HG02759 (cell line): ENCODE results near the gene FYB1.
"Not testable (repeated sequence)": the region's sequence is repeated elsewhere in the genome, so short reads cannot be mapped to it uniquely, and the experiment has no call there.

ENCODE experiments used
- ATAC-seq: cut with Tn5 transposase; IDR thresholded peaks from one replicate; pipeline ENCODE4 v1.9.1; 2021; ENCODE audit warnings: mild to moderate bottlenecking, moderate library complexity; ENCODE audit not compliant: unreplicated experiment

FYB1 gene, protein sequence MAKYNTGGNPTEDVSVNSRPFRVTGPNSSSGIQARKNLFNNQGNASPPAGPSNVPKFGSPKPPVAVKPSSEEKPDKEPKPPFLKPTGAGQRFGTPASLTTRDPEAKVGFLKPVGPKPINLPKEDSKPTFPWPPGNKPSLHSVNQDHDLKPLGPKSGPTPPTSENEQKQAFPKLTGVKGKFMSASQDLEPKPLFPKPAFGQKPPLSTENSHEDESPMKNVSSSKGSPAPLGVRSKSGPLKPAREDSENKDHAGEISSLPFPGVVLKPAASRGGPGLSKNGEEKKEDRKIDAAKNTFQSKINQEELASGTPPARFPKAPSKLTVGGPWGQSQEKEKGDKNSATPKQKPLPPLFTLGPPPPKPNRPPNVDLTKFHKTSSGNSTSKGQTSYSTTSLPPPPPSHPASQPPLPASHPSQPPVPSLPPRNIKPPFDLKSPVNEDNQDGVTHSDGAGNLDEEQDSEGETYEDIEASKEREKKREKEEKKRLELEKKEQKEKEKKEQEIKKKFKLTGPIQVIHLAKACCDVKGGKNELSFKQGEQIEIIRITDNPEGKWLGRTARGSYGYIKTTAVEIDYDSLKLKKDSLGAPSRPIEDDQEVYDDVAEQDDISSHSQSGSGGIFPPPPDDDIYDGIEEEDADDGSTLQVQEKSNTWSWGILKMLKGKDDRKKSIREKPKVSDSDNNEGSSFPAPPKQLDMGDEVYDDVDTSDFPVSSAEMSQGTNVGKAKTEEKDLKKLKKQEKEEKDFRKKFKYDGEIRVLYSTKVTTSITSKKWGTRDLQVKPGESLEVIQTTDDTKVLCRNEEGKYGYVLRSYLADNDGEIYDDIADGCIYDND

GRCh38 chr5:39219437-39219836, at the start of gene FYB1:
FYB1 (minus strand) TSS chr5:39219563; CDS start chr5:39202960, 16,603 bp downstream.
- no peak for ATAC-seq

GRCh38 chr5:39267186-39267585, 47.8 kb upstream of the FYB1 start:
- ATAC-seq: no peak

GRCh38 chr5:39266442-39266841, 47.1 kb upstream of the FYB1 start:
- ATAC-seq: no peak

GRCh38 chr5:39264528-39264927, 45.2 kb upstream of the FYB1 start:
- ATAC-seq: peak; percentile 90

DNA sequence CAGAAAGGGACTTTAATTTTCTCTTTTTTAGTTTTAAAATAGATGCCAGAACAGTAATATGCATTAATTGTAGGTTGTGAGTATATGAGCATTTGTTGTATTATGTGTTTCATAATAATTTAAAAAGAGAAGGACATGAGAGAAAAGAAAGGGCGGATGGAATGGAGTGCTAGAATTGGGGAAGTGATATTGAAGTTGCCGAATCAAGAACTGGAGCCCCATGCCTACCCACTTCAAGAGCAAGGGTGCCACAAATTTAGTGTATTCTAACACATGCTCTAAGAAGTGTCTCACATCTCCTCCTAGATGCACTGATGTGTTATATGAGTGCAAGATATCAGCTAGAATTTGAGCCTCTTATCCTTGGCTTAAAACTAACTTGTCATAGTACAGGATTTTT, 43.6 kb upstream of the FYB1 start:
- no peak for ATAC-seq

GRCh38 chr5:39260095-39260494, 40.7 kb upstream of the FYB1 start:
- ATAC-seq: no peak

- ATAC-seq: no peak
Observed at GRCh38 chr5:39257554-39257953, 38.2 kb upstream of the FYB1 start.

DNA sequence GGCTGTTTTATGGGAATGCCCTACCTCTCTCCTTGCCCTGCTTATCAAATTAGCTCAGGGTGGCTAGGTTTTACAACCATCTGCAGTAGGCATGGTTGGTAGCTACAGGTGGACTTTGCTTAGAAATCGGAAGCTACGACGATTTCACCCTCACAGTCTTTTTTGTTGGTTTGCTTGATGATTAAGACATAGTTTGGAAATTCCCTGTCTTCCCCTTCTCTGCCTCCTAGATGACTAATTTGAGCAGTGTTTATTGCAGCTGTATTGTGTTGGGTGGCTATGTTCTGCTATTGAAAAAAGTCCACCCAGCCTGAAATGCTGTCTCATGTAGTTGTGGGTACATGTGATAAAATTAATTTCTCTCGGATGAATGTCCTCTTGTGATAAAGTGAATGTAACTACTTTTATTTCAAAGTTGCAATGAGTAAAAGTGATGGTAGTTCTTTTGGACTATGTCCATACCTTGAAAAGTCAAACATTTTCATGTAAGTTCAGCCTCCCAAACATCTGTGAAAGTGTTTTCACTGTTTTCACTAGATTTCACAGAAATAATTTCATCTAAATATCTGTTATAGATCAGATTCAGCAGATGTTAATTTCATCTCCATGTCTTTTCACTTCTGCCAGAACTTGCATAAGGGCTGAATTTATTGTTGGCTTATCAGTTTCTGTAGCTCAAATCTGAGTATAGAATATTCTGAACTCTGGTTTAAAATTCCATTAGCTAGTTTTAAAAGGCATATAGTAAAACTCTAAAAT, 37.3 kb upstream of the FYB1 start:
- peak; percentile 63 for ATAC-seq

GRCh38 chr5:39255406-39255805, 36.0 kb upstream of the FYB1 start:
- no peak for ATAC-seq

DNA sequence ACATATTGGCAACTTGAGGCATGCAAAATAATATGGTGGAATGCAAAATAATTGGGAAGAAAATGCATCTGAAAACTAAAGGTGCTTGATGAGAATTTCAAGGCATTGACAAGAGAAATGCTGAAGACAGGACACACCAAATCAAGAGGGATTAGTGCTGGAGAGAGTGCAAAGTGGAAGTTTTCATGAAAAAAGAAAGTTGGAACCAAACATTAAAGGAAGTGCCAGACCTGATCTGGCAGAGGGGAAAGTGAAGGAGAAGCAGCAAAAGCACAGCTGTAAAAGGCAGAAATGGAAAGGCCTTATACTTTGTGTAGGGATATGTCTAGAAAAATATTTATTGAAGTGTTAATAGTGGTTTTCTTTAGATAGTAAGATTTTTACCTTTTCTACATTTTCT, 35.3 kb upstream of the FYB1 start:
- ATAC-seq: no peak

GRCh38 chr5:39253196-39253595, 33.8 kb upstream of the FYB1 start:
- no peak for ATAC-seq

DNA sequence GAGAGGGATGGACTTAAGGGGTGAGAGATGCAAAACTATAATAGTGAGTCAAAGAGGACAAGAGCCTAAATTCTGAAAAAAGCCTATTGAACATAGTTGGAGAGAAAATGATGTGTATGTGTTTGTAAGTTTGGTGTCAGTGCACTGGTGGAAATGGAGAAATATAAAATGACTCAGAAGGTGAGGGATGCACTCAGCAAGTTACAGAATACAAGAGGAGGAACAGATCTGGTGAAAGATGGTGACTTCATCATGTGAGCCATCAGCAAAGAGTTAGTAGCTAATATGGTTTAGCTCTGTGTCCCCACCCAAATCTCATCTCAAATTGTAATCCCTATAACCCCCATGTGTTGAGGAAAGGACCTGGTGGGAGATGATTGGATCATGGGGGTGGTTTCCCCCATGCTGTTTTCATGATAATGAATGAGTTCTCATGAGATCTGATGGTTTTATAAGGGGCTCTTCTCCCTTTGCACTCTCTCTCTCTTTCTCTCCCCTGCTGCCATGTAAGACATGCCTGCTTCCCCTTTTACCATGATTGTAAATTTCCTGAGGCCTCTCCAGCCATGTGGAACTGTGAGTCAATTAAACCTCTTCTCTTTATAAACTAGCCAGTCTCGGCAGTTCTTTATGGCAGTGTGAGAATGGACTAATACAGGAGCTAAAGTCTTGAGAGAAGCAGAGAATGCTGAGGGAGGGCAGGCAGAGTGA, 30.4 kb upstream of the FYB1 start:
- ATAC-seq: no peak

DNA sequence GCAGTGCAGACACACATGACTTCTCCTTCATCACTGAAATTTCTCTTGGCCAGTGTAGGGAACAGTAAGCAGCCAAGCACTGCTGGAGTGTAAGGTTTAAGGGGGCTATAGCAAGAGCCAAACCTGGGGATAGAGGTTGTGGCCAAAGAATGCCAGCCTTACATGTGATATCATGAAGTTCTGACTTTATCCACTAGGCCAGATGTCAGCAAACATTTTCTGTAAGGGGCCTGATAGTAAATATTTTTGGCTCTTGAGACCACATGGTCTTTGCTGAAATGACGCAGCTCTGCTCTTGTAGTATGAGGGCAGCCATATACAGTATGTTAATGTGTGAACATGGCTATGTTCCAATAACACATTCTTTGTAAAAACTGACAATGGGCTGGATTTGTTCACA, 29.7 kb upstream of the FYB1 start:
- no peak for ATAC-seq

GRCh38 chr5:39240750-39241149, 21.4 kb upstream of the FYB1 start:
- ATAC-seq: no peak

DNA sequence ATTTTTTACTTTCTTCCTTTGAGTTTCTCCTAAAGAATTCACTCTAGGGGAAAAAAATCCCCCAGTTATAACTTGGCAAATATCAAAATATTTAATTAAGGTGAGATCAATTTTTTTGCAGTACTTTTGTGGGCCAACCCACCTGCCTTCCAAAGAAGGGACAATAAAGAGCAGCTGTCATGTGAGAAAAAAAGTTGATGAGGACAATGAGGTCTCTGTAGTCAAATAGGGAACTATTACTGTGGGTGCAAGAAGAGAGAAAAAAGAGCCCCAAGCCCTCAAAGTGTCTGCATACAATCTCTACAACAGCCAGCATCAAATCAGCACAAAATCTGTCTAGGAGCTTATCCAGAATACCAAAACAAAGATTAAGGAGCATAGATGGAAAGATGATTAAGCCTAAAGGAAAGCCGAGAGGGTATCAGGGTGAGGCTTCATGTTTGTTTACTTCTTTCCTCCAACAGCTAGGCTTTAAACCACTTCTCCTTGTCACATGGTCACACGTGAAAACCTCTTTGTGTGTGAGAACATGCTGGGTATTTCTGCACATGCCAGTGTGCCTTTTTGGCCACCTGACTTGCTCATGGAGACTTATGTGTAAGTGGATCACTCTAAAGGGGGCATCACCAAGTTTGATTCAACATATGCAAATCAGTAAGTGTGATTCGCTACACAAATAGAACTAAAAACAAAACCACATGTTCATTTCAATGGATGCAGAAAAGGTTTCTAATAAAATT, 19.2 kb upstream of the FYB1 start:
- no peak for ATAC-seq

DNA sequence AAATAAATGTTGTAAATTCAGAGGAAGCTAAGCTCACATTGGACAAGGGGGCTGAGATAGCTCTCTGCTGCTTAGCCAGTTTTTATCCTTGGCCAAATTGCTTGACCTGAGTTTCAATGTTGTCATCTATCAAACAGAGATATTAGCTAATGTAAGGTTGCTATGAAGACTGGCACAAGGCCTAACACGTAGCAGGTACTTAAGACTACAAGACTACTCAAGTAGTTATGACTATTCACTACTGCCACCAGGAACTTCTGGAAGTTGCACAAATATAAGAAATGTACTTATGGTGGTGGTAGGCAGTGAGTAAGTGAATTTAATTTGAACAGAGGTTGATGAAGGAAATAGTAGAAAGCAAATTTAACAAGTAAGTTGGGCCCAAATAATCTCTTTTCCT, 17.4 kb upstream of the FYB1 start:
- no peak for ATAC-seq

DNA sequence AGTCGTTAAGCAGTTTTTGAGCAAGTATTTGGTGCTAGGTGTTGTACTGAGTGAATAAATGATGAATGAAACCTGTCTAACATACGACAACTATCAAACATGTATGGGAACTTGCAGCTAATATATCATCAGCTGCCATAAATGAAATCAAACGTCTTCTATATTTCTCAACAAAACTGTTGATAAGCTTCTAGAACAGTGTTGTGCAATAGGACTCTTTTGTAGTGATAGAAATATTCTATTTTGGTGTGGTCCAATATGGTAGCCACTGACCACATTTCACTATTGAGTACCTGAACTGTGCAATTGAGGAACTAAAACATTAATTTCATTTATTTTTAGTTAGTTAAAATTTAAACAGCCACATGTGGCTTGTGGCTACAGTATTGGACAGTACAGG, 16.3 kb upstream of the FYB1 start:
- ATAC-seq: no peak

GRCh38 chr5:39234494-39234893, 15.1 kb upstream of the FYB1 start:
- not testable (repeated sequence) for ATAC-seq

GRCh38 chr5:39233783-39234182, 14.4 kb upstream of the FYB1 start:
- ATAC-seq: no peak
